ENCODE data around the gene CAMK4.

The CAMK4 gene

DNA sequence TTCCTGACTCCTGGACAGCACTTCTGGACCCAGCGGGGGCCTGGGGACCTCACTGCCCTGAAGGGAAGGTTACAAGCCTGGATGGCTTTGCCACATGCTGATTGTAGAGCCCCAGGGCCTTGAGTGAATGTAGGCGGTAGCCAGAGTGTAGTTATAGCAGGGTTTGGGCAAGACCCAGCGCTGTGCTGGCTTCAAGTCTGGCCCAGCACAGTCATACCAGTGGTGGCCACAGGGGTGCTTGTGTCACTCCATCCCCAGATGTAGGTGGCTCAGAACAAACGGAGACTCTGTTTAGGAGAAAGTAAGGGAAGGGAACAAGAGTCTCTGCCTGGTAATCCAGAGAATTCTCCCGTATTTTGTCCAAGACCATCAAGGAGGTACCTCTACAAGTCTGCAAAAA, 203.6 kb downstream of the CAMK4 start:
- Mint-ChIP-seq H3K4me3 (no peak overlapping the region), H3K9me3 (peaks cover 5% of the 10 kb centered on the region), H3K27me3 (ENCODE audit: low read depth) (no peaks in the 10 kb centered on the region), H3K4me1 (peaks cover 8% of the 10 kb centered on the region), H3K36me3 (ENCODE audit: low read depth) (no peaks in the 10 kb centered on the region), H3K27ac (no peak overlapping the region)
- TF ChIP-seq, protein P1, sequence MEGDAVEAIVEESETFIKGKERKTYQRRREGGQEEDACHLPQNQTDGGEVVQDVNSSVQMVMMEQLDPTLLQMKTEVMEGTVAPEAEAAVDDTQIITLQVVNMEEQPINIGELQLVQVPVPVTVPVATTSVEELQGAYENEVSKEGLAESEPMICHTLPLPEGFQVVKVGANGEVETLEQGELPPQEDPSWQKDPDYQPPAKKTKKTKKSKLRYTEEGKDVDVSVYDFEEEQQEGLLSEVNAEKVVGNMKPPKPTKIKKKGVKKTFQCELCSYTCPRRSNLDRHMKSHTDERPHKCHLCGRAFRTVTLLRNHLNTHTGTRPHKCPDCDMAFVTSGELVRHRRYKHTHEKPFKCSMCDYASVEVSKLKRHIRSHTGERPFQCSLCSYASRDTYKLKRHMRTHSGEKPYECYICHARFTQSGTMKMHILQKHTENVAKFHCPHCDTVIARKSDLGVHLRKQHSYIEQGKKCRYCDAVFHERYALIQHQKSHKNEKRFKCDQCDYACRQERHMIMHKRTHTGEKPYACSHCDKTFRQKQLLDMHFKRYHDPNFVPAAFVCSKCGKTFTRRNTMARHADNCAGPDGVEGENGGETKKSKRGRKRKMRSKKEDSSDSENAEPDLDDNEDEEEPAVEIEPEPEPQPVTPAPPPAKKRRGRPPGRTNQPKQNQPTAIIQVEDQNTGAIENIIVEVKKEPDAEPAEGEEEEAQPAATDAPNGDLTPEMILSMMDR (IDR thresholded peaks at IDR 0.05; ENCODE audit: unreplicated experiment in 3 of 3): no peak

DNA sequence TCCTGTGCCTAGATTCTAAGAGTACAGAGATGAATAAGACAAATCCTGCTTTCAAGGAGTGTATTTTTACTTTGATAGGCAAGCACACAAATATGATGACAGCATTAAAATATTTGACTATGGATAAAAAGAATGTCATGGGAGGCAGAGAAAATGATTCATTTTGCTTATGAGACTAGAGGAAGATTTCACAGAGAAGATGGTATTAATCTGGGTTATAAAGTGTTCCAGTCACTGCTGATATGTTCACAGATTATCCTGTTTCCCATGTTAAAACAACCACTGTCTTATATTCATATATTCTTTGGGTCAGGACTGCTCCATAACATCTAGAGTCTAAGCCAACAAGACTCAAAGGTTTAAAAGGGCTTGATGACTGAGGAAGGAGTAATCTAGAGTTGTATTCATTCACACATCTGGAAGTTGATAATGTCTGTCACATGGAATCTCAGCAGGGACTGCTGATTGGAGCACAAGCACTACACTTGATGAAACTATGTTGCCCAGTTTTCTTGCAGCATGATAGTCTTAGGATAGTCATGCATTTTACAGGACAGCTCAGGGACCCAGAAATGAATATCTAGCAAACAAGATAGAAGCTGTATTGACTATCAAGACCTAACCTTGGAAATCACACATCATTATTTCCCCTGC, 208.8 kb downstream of the CAMK4 start:
- H3K4me3 Mint-ChIP-seq: no peak overlapping the region
- no peak overlapping the region for H3K27ac Mint-ChIP-seq
- TF ChIP-seq, protein P1 (IDR thresholded peaks at IDR 0.05; ENCODE audit: unreplicated experiment in 3 of 3): no peak
- peaks cover 4% of the 10 kb centered on the region for H3K9me3 Mint-ChIP-seq
- H3K27me3 Mint-ChIP-seq (ENCODE audit: low read depth): no peaks in the 10 kb centered on the region
- no peaks in the 10 kb centered on the region for H3K4me1 Mint-ChIP-seq
- no peaks in the 10 kb centered on the region for H3K36me3 Mint-ChIP-seq (ENCODE audit: low read depth)

DNA sequence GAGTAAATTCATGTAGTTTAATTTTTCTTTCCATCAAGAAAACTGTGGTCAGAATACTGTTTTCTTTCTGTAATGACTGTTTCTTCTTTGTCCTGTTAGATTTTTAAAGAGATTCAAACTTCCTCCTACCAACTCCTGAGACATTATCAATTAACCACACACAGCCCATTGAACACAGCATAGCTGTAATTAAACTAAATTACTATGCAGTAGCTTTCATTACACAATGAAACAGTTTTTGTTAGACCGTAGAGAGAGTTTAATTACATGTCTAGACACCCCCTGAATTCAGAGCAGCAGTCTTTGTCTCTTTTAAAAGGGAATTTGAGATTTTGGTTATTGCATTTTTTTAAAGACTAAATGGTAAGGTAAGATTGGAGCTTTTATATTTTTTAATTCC, 210.6 kb downstream of the CAMK4 start:
- H3K4me3 Mint-ChIP-seq: no peak overlapping the region
- no peaks in the 10 kb centered on the region for H3K36me3 Mint-ChIP-seq (ENCODE audit: low read depth)
- TF ChIP-seq, protein P1 (IDR thresholded peaks at IDR 0.05; ENCODE audit: unreplicated experiment in 3 of 3): no peak
- H3K27ac Mint-ChIP-seq: no peak overlapping the region
- H3K4me1 Mint-ChIP-seq: peaks cover 1% of the 10 kb centered on the region
- no peaks in the 10 kb centered on the region for H3K27me3 Mint-ChIP-seq (ENCODE audit: low read depth)
- H3K9me3 Mint-ChIP-seq: peaks cover 2% of the 10 kb centered on the region

DNA sequence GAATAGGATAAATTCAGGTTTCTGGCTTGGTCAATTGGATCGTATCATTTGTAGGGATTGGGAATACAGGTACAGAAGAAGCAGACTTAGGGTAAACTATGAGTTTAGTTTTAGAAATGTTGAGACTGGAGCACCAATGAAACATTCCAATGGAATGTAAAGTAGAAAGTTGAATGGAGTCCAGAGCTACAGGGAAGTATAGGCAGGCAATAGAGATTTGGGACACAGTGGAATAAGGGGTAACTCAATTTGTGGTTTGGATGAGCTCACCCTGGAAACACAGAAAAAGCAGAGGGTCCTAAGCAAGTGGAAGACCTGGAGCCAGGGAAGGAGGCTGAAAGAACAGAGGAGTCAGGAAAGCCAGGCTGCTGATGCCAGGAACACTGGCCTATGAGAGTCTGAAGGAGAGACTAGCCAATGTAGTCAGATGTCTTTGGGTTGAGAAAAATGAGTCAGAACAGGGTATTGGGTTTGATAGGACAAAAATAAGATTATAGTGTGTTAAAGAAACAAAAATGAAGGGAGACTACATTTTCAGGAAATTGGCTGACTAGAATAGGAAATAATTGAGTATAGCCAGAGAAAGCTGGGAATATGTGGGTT, 215.4 kb downstream of the CAMK4 start:
- Mint-ChIP-seq H3K27ac (peak overlapping the region in 1 of 3 experiments; percentile 26), H3K4me3 (no peak overlapping the region), H3K4me1 (peaks cover 10% of the 10 kb centered on the region), H3K9me3 (no peaks in the 10 kb centered on the region), H3K27me3 (ENCODE audit: low read depth) (no peaks in the 10 kb centered on the region), H3K36me3 (ENCODE audit: low read depth) (no peaks in the 10 kb centered on the region)
- TF ChIP-seq, protein P1 (IDR thresholded peaks at IDR 0.05; ENCODE audit: unreplicated experiment in 3 of 3): no peak

DNA sequence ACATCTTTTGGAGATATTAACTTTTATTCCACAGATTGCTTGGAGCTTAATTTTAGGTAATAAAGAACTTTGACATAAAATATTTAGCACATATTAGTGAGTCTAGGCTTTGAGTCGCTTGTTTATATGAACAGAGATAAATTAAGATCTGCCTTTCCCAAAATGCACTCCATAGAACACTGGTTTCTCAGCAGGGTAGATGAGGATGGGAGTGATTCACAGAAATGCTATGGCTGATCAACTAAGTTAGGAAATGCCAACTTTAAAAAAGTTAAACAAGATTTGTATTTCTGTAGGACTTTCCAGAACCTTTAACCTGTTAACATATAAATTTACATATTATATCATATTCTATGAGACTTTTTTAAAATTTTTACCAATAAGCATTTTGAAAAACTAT, 222.9 kb downstream of the CAMK4 start:
- TF ChIP-seq, protein P1 (IDR thresholded peaks at IDR 0.05; ENCODE audit: unreplicated experiment in 3 of 3): no peak
- H3K27me3 Mint-ChIP-seq (ENCODE audit: low read depth): no peaks in the 10 kb centered on the region
- no peaks in the 10 kb centered on the region for H3K36me3 Mint-ChIP-seq (ENCODE audit: low read depth)
- no peak overlapping the region for H3K4me3 Mint-ChIP-seq
- no peak overlapping the region for H3K27ac Mint-ChIP-seq
- no peaks in the 10 kb centered on the region for H3K9me3 Mint-ChIP-seq
- peaks cover 4% of the 10 kb centered on the region for H3K4me1 Mint-ChIP-seq

DNA sequence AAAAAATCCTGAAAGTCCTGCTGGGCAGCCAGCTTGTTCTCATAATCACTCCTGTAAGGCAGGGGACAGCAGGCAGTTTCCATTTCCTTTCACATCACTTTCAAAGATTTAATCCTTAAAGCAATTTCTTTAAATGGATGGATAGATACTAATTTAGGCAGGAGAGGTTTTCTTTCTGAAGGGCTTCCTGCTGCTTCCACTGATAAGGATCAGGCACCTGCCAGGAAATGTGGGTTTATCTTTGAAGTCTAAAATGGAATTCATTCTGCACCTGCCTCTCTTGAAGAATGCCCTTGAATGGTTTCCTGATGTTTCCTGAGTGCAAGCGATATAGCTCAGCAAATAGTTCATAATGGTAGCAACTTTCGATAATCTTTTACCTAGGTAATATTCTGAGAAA, 223.6 kb downstream of the CAMK4 start:
- Mint-ChIP-seq H3K4me1 (peaks cover 8% of the 10 kb centered on the region), H3K4me3 (no peak overlapping the region), H3K27ac (peak overlapping the region in 1 of 3 experiments; percentile 40)

More for the DNA sequence above, 223.6 kb downstream of the CAMK4 start:
- Mint-ChIP-seq H3K36me3 (ENCODE audit: low read depth) (no peaks in the 10 kb centered on the region), H3K9me3 (no peaks in the 10 kb centered on the region), H3K27me3 (ENCODE audit: low read depth) (no peaks in the 10 kb centered on the region)
- TF ChIP-seq, protein P1 (IDR thresholded peaks at IDR 0.05; ENCODE audit: unreplicated experiment in 3 of 3): no peak
